CD4-positive, alpha-beta T cell treated with Interleukin-4 for 1 hour (primary cell): ENCODE measurements around the gene ARHGAP28.
"Not testable (repeated sequence)": the region's sequence is repeated elsewhere in the genome, so short reads cannot be mapped to it uniquely, and the experiment has no call there.

Experiments
- DNase-seq, 2 donors: peaks; one replicate each; pipeline ENCODE4 v3.0.0-alpha.2; 2020 to 2022

ARHGAP28 gene

GRCh38 chr18:6827566-6827965 lies 98.0 kb downstream of the ARHGAP28 start:
- DNase-seq, result not testable (repeated sequence)

GRCh38 chr18:6830916-6831315 lies 101.4 kb downstream of the ARHGAP28 start:
- no peak for DNase-seq

- DNase-seq, result no peak
These were observed 105.8 kb downstream of the ARHGAP28 start for GRCh38 chr18:6835345-6835744.

GRCh38 chr18:6836331-6836730 lies 106.8 kb downstream of the ARHGAP28 start:
- no peak for DNase-seq

GRCh38 chr18:6837904-6838303 lies 108.4 kb downstream of the ARHGAP28 start:
- DNase-seq, result no peak

GRCh38 chr18:6842081-6842480 lies 112.6 kb downstream of the ARHGAP28 start:
- DNase-seq, result no peak

- no peak for DNase-seq
These were observed 113.8 kb downstream of the ARHGAP28 start for GRCh38 chr18:6843308-6843707.

- DNase-seq, result not testable (repeated sequence)
These were observed 116.0 kb downstream of the ARHGAP28 start for GRCh38 chr18:6845521-6845920.

- DNase-seq, result no peak
These were observed 120.9 kb downstream of the ARHGAP28 start for GRCh38 chr18:6850396-6850795.

GRCh38 chr18:6851480-6851879 lies 122.0 kb downstream of the ARHGAP28 start:
- no peak for DNase-seq

GRCh38 chr18:6854811-6855210 lies 125.3 kb downstream of the ARHGAP28 start:
- no peak for DNase-seq

- DNase-seq, result no peak
These were observed 126.3 kb downstream of the ARHGAP28 start for GRCh38 chr18:6855767-6856166.

GRCh38 chr18:6857300-6857699 lies 127.8 kb downstream of the ARHGAP28 start:
- no peak for DNase-seq

GRCh38 chr18:6859676-6860422 lies 130.3 kb downstream of the ARHGAP28 start:
- no peak for DNase-seq

- no peak for DNase-seq
These were observed 131.4 kb downstream of the ARHGAP28 start for GRCh38 chr18:6860804-6861448.

- DNase-seq, result no peak
These were observed 135.7 kb downstream of the ARHGAP28 start for GRCh38 chr18:6865251-6865650.

- no peak for DNase-seq
These were observed 137.1 kb downstream of the ARHGAP28 start for GRCh38 chr18:6866552-6867085.

GRCh38 chr18:6868033-6868432 lies 138.5 kb downstream of the ARHGAP28 start:
- no peak for DNase-seq

GRCh38 chr18:6871566-6871965 lies 142.1 kb downstream of the ARHGAP28 start:
- no peak for DNase-seq

- DNase-seq, result no peak
These were observed 143.7 kb downstream of the ARHGAP28 start for GRCh38 chr18:6873040-6873751.

- no peak for DNase-seq
These were observed 144.8 kb downstream of the ARHGAP28 start for GRCh38 chr18:6874315-6874714.

- no peak for DNase-seq
These were observed 146.2 kb downstream of the ARHGAP28 start for GRCh38 chr18:6875749-6876148.

- no peak for DNase-seq
These were observed 147.1 kb downstream of the ARHGAP28 start for GRCh38 chr18:6876641-6877041.

GRCh38 chr18:6877288-6877687 lies 147.8 kb downstream of the ARHGAP28 start:
- DNase-seq, result no peak
